AG04450 (cell line): ENCODE results near the gene QTRT2. TPM values are rescaled to one million over a fixed set of nuclear protein-coding genes. Genes with fewer than 3 reads are reported as not detected.

Experiments used
- CTCF ChIA-PET: fragments of 300-600, 350-600 bp; formaldehyde crosslinking; extraction: SDS; loops from one replicate; lab custom pipeline; 2022; ENCODE audit warnings: antibody characterized with exemption, inconsistent platforms; lab: Charles Lee
- POLR2A ChIA-PET: fragments of 350-600 bp; formaldehyde crosslinking; extraction: SDS; loops from one replicate; lab custom pipeline; 2021; ENCODE audit warnings: antibody characterized with exemption, inconsistent platforms; lab: Yijun Ruan, JAX
- DNase-seq: peaks from one replicate; pipeline ENCODE4 v3.0.0-alpha.2; 2011; ENCODE audit warnings: low read depth, low spot score
- H3K27ac ChIP-seq: one replicate; pipeline ENCODE4 v1.5.1; 2012; ENCODE audit warnings: low read depth, low read length, control low read depth
- H3K27me3 ChIP-seq: one replicate; pipeline ENCODE4 v1.6.0; 2012; ENCODE audit warnings: low read length; ENCODE audit not compliant: control insufficient read depth, insufficient read depth
- H3K4me3 ChIP-seq: 2 replicates; pipeline ENCODE4 v1.5.1; 2011; ENCODE audit warnings: mild to moderate bottlenecking, low read depth, low read length, control low read depth
- H3K9me3 ChIP-seq: 2 replicates; pipeline ENCODE4 v1.5.1; 2012; ENCODE audit warnings: low read length; ENCODE audit not compliant: control insufficient read depth, insufficient read depth
- CTCF ChIP-seq: IDR thresholded peaks from 2 replicates; pipeline ENCODE4 v1.5.1; 2011; ENCODE audit warnings: low read depth, low read length, control low read depth, inconsistent platforms
- polyA minus RNA-seq: library from RNA; depleted of rRNA, polyadenylated mRNA; stranded (reverse); fragments of >200 nt; gene quantifications from 2 replicates; pipeline ENCODE4 v1.2.3, GENCODE V29; 2011; rRNA and poly(A)+ RNA removed
- polyA plus RNA-seq: library from polyadenylated mRNA; depleted of rRNA; stranded (reverse); fragments of >200 nt; gene quantifications from 2 replicates; pipeline ENCODE4 v1.2.3, GENCODE V29; 2011; rRNA removed

The QTRT2 gene
- polyA plus RNA-seq (7.9 and 10.8 TPM in 2 replicates), polyA minus RNA-seq (11.9 and 13.3 TPM in 2 replicates)

DNA sequence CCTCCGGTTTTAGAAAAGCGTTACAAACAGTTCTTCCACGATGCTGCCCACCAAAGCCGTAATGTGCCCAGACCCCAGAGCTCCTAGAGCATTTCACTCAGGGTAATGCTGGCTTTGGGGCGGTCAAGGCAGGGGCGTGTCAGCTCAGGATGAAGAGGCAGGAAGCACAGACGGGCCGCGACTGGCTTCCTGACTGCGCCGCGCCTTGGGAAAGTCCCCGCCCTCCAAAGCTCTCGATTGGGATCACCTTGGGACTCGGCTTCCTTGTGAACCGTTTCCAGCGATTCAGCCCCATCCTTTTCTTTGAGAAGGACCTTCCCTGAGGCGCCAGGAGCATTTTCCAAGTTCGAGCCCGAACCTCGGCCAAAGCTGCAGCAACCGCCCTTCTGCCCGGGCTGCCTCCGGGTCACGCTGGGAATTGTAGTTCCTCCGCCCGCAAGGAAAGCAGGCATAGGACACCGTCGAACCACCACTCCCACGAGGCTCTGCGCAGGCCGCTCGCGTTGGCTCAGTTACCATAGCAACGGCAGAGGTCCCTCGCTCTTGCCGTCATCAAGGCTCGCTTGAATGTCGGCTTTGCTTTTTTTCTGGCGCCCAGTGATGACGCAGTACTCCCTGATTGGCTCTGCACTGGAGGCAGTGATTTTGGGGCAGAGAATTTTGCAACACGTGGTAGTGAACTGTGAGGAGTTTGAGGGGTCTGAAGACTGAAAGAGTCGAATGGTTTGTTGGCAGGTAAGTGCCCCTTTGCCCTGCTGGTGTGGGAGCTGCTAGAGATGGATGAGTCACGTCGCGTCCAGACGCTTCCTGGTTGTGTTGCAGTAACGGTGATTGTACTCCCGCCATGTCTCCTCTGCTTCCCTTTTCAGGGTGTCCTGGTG is at the start of gene QTRT2, which contains the start of gene CCDC191:
TSS of gene QTRT2 (plus strand) at position 608 of the 881 bp plus-strand sequence. CDS start 8,521 bp downstream, outside the sequence.
TSS of gene CCDC191 (minus strand) at position 397 of the 881 bp plus-strand sequence. CDS start at position 337, 60 bp downstream.
- Histone ChIP-seq H3K9me3 (no peaks in the 10 kb centered on the region), H3K27ac (no peak within 1 kb of the TSS), H3K4me3 (peak within 1 kb of the TSS; percentile 95), H3K27me3 (no peaks in the 10 kb centered on the region)
- CTCF ChIA-PET = interaction anchor here (0.7 to 1.9 kb wide), 2 partner anchors 211 to 217 kb away, joined by 3 to 9 read pairs; partner anchors contain the start of gene GRAMD1C
- no peak for TF ChIP-seq CTCF
- POLR2A ChIA-PET = no interaction called here
- DNase-seq = peak; percentile 98

- Histone ChIP-seq H3K9me3 (peaks cover under 1% of the 10 kb centered on the region), H3K27ac (no peak overlapping the region), H3K4me3 (no peak overlapping the region), H3K27me3 (no peaks in the 10 kb centered on the region)
- ChIA-PET CTCF (no interaction called here), POLR2A (no interaction called here)
- DNase-seq = no peak
- no peak for TF ChIP-seq CTCF
Observed at GRCh38 chr3:114011059-114011797, 45.3 kb upstream of the QTRT2 start.

DNA sequence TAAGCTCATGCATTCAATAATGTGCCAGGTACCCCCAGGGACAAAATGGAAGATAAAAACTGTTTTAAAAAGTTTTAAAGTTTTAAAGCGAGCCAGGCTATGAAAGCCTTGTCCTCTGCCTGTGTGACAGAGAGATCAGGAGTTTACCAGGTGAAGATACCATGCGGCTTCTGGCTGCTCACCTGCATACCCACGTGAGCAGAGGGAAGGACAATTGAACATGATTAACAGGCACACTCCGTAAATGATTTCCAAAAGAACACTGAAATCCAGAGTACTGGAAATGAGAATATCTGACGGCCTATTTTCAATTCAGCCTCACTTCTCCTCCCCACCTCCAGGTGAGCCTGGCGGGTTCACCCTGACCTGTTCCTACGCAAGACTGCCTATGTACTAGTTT is 42.3 kb upstream of the QTRT2 start:
- Histone ChIP-seq H3K27ac (no peak overlapping the region), H3K4me3 (no peak overlapping the region), H3K27me3 (no peaks in the 10 kb centered on the region), H3K9me3 (no peaks in the 10 kb centered on the region)
- POLR2A ChIA-PET = no interaction called here
- no peak for TF ChIP-seq CTCF
- no peak for DNase-seq
- CTCF ChIA-PET = no interaction called here

DNA sequence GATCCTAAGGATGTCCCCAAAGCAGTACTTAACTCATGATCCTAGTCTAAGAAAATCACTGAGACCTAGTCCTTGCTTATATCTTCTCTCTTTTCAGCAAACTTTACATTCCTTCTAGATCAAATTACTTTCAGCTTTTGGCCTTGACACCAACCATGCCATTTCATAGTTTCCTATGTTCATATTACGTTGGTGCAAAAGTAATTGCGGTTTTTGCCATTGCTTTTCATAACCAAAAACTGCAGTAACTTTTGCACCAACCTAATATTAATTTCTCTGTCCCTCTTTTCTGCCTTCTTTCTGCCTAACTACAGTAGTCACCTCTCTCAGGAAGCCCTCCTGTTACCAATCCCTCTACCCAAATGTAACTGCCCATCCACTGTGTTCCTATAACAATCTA is 37.1 kb upstream of the QTRT2 start:
- H3K27me3 ChIP-seq = no peaks in the 10 kb centered on the region
- ChIA-PET CTCF (interaction anchor here (0.6 kb wide), 1 partner anchor 9 kb away, joined by 5 read pairs; no protein-coding TSS in a partner anchor), POLR2A (no interaction called here)
- no peak overlapping the region for H3K4me3 ChIP-seq
- no peak for TF ChIP-seq CTCF
- DNase-seq = no peak
- no peak overlapping the region for H3K27ac ChIP-seq
- H3K9me3 ChIP-seq = no peaks in the 10 kb centered on the region
